Measurements from ENCODE around the gene TMEM243. TPM values are rescaled to one million over a fixed set of nuclear protein-coding genes. Genes with fewer than 3 reads are reported as not detected.

The TMEM243 gene
- total and polyA plus RNA-seq, 2 of the 4 experiments (the other 2 are of a cell fraction) = 28.7 to 31.1 TPM

DNA sequence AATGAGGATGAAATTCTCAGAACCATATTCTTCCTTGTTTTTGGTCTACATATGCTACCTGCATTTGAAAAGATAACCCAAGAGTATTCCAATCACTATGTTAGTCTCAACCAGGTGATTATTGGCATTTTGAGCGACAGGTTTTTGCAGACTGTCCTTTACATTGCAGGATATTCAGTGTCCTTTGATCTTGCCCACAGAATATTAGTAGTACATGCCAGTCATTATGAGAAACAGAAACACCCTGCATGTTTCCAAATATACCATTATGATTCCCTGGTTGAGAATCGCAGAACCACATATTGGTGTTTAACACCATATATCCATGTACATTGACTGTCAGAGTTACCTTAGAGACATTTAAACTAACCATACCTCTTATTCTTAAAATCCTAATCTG is 30.6 kb downstream of the TMEM243 start:
- ATAC-seq (ENCODE audit: low read depth) (no peak), DNase-seq (no peak)
- Histone ChIP-seq H3K56ac (ENCODE audit: extremely low read depth, insufficient read depth, low read length) (no peak overlapping the region), H2BK15ac (ENCODE audit: low read depth, low read length) (no peak overlapping the region), H3K23ac (ENCODE audit: low read depth, low read length) (no peak overlapping the region), H3K9ac (ENCODE audit: low read depth, low read length) (no peak overlapping the region), H3K4me3 (ENCODE audit: insufficient read depth, low read depth, low read length) (no peak overlapping the region), H3K4me2 (ENCODE audit: low read depth, low read length) (no peak overlapping the region), H4K20me1 (ENCODE audit: insufficient read depth, low read length) (no peaks in the 10 kb centered on the region), H4K91ac (ENCODE audit: insufficient read depth, low read depth, low read length) (no peak overlapping the region), H2BK20ac (ENCODE audit: low read depth, low read length) (no peak overlapping the region), H3K9me3 (ENCODE audit: control insufficient read depth, insufficient read depth, low read length) (no peaks in the 10 kb centered on the region), H2BK120ac (ENCODE audit: low read depth, low read length) (no peak overlapping the region), H2BK5ac (ENCODE audit: low read depth, low read length, poor library complexity, severe bottlenecking) (no peak overlapping the region), H3K18ac (ENCODE audit: low read depth, low read length) (no peak overlapping the region), H4K8ac (ENCODE audit: low read depth in 2 of 2, low read length in 2 of 2) (no peak overlapping the region), H3K27ac (ENCODE audit: insufficient read depth, low read length) (no peak overlapping the region), H2AK9ac (replicated peaks; ENCODE audit: low read depth, low read length, poor library complexity) (no peak overlapping the region), H4K5ac (ENCODE audit: low read depth, low read length) (no peak overlapping the region), H3K9me1 (ENCODE audit: insufficient read depth, low read length) (no peaks in the 10 kb centered on the region), H2AK5ac (ENCODE audit: low read depth, low read length) (no peak overlapping the region), H3K79me1 (ENCODE audit: low read depth in 1 of 2, low read length in 2 of 2) (peaks cover 13 to 16% of the 10 kb centered on the region in 2 experiments; a peak in 3 of 4 replicates), H2AFZ (replicated peaks; ENCODE audit: low read length, poor library complexity) (no peak overlapping the region), H3K14ac (replicated peaks; ENCODE audit: low read depth, low read length) (no peak overlapping the region), H3K4ac (ENCODE audit: low read depth, low read length) (no peak overlapping the region), H3K4me1 (ENCODE audit: control insufficient read depth, insufficient read depth, low read length) (no peaks in the 10 kb centered on the region), H3K36me3 (ENCODE audit: control insufficient read depth, insufficient read depth, low read length) (peaks cover 41% of the 10 kb centered on the region), H3K27me3 (ENCODE audit: control insufficient read depth, insufficient read depth, low read length) (no peaks in the 10 kb centered on the region)
- no peak for TF ChIP-seq RFX5 (IDR thresholded peaks at IDR 0.05; ENCODE audit: low read depth, low read length)
- no peak for TF ChIP-seq CEBPB (IDR thresholded peaks at IDR 0.05; ENCODE audit: low read depth, low read length)
- TF ChIP-seq POLR2A (IDR thresholded peaks at IDR 0.05; ENCODE audit: low read depth, low read length) = no peak
- no peak for TF ChIP-seq NFE2L2 (IDR thresholded peaks at IDR 0.05; ENCODE audit: low read depth, low read length)
- TF ChIP-seq MAFK (IDR thresholded peaks at IDR 0.05; ENCODE audit: low read depth, low read length) = no peak
- TF ChIP-seq RAD21 (IDR thresholded peaks at IDR 0.05; ENCODE audit: low read length) = no peak
- dilution Hi-C loops (cut with HindIII; ENCODE audit: low sequenced_read_pairs, unreplicated experiment) = no loop called here
- intact Hi-C loops (cut with micrococcal nuclease) = loop anchor here (2.0 kb wide), 1 partner anchor 18 kb away; no protein-coding TSS in a partner anchor
- no CpG with 5 or more reads among the region's 2 CpGs for WGBS, 2 experiments (ENCODE audit: extremely low coverage in 2 of 2, insufficient read length in 1 of 2)
- CTCF ChIA-PET = no interaction called here
- no TSS peak for BruUV-seq (replicated peaks)
- in situ Hi-C loops (cut with MboI; ENCODE audit: low sequenced_read_pairs) = no loop called here
- POLR2A ChIA-PET (ENCODE audit: unreplicated experiment) = no interaction called here

Measured in IMR-90 (cell line).